Activated CD8-positive, alpha-beta memory T cell treated with anti-CD3 and anti-CD28 coated beads for 48 hours (primary cell): ENCODE measurements around the gene POLR3E.
"Not testable (repeated sequence)": the region's sequence is repeated elsewhere in the genome, so short reads cannot be mapped to it uniquely, and the experiment has no call there.

Experiments used
- DNase-seq, 3 experiments: peaks; one replicate each; pipeline ENCODE4 v3.0.0-alpha.2; 2020; ENCODE audit warnings: low read depth in 2 of 3, low spot score in 2 of 3

POLR3E gene

DNA sequence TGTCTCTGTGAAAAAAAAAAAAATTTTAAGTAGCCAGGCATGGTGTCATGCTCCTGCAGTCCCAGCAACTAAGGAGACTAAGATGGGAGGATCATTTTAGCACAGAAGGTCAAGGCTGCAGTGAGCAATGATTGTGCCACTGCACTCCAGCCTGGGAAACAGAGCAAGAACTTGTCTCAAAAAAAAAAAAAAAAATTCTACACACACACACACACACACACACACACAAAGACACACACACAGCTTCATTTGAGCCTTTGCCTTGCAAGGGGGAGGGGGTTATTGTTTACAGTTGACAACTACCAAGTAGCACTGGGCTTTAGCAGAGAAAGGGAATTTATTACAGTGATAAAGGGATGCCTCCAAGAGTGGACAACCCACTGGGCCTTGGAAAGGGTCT, 4.9 kb upstream of the POLR3E start:
- DNase-seq = no peak

GRCh38 chr16:22293137-22294106, 3.8 kb upstream of the POLR3E start:
- no peak for DNase-seq

GRCh38 chr16:22296225-22297113, 740 bp upstream of the POLR3E start:
- DNase-seq = no peak

GRCh38 chr16:22297871-22298733, 893 bp downstream of the POLR3E start:
- DNase-seq = peak; percentile 43 to 69 (median 49)

DNA sequence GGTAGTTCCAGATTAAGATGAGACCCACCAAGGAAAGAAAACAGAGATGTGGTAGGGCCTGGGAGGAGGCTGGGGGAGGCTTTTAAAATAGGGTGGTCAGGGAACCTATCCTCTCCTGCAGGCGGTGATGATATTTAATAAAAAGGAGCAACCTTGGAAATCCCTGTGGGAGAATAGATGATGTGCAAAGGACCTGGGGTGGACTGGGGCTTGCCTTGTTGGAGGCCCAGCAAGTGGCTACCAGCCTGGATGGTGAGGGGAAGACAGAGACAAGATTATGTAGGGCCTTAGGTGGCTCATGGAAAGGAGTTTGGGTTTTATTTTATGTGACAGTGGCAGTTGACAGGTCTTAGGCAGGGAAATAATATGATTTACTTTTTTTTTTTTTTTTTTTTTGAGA, 1.8 kb downstream of the POLR3E start:
- DNase-seq = no peak

DNA sequence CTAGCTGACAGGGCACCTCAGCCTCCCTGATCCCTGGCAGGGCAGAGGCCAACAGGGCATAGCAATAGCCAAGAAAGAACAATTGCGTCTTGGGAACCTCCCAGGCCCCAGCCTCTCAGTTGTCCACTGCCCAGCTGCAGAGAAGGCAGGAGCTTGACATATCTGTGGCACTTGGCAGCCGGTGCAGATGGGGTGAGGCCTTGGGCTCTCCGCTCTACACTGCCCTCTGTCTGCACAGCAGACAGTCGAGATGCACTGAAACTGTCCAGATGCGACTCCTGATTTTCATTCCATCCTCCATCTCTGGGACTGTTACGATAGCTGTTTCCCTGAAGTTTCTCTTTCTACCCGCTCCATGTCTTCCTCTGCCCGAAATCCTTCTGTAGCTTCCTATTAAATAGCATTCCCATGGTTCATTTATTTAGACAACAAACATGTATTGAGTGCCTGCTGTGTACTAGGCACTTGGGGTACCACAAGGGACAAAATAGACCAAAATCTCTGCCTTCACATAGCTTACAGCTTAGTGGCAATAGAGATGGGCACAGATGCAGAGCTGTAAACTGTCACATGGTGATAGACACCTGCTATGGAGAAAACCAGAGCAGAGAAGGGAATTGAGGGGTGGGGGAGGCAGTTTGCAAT, 3.3 kb downstream of the POLR3E start:
- DNase-seq = no peak

GRCh38 chr16:22301423-22301822, 4.2 kb downstream of the POLR3E start:
- DNase-seq = not testable (repeated sequence)

GRCh38 chr16:22302776-22303363, 5.7 kb downstream of the POLR3E start:
- no peak for DNase-seq

DNA sequence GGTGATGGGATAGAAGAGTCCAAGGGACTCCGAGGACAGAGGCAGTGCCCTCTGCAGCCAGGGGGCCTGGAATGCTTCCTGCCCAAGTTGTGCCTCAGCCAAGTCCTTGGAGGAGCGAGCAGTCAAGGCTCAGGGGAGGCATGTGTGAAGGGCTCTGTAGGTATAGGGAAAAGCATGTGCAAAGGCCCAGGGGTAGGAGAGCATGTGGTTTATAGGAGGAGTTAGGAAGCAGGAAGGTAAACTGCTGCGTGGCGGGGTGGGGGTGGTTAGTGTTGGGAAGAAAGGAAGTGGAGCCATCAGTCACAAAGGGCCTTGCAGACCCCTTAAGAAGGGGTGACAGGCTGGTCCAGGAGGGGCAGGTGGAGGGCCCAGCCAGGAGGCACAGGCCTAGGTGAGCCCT, 7.2 kb downstream of the POLR3E start:
- DNase-seq = no peak

- no peak for DNase-seq
Measured at GRCh38 chr16:22306788-22307187, 9.6 kb downstream of the POLR3E start.

GRCh38 chr16:22307838-22308237, 10.6 kb downstream of the POLR3E start:
- no peak for DNase-seq

- no peak for DNase-seq
Measured at GRCh38 chr16:22308824-22309520, 11.8 kb downstream of the POLR3E start.

DNA sequence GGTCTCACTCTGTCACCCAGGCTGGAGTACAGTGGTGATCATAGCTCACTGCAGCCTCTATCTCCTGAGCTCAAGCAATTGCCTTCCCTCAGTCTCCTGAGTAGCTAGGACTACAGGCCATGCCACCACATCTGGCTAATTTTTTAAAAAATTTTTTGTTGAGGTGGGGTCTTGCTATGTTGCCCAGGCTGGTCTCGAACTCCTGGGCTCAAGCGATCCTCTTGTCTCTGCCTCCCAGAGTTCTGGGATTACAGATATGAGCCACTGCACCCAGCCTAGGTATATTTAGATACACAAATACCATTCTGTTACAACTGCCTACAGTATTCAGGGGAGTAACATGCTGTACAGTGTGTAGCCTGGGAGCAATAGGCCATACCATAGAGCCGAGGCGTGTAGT, 14.3 kb downstream of the POLR3E start:
- no peak for DNase-seq

DNA sequence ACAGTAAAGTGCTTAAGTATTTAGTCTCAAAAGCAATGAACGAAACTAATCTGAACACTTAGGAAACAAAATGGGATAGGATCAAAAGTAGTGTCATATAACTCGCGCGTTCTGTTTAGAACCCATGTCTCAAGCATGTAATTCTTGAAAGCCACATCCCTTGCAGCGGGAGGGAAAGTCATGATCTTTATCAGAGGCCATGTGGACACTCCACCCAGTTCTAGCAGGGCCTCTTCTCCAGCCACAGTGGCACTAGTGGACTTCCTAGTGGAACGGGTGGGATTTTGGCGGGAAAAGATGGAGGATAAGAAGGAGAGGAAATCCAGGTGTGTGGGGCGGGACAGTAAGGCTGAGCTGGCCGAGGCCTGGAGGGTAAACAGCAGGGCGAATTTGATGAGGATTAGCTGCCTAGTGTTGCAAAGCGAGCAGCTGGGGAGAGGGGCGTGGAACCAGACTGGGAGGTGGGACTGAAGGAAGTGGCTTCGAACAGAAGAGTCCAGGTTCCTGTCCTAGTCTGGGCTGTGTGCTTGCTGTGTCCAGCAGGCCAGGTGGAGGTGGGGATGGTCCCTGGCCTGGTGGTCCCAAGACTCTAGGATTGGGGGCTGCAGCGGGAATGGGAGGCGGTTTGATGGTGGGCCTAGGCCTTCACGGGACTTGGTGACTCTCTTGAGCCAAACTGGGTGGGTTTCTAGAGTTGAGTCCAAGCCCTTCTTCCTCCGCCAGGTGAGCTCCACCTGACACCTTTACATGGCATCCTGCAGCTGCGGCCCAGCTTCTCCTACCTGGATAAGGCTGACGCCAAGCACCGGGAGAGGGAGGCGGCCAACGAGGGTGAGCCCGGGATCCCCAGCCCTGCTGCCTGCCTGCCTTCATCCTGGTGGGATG, 15.9 kb downstream of the POLR3E start:
- no peak for DNase-seq

DNA sequence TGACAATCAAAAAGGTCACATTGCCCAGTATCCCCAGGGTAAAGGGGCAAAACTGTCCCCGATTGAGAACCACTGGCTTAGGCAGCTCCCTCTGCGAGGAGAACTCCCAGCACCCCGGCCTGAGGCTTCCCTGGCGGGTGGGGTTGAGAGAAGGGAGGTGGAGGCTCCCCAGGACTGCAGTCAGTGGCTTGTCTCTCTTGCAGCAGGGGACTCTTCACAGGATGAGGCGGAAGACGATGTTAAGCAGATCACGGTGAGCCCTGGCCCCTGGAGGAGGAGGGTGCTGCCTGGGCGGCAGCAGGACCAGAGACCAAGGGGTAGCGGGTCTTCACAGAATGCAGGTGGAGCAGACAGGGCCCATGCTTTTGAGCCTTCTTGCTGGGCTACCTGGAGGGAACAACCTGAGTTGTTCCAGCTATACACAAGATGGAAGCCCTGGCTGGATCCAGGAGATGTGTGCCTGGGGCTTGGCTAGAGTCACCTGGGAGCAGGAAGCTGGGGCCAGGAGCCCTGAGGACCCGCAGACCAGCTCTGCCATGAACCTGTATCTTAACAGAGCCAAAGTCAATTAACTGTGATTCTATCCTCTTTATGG, 16.8 kb downstream of the POLR3E start:
- DNase-seq = no peak

DNA sequence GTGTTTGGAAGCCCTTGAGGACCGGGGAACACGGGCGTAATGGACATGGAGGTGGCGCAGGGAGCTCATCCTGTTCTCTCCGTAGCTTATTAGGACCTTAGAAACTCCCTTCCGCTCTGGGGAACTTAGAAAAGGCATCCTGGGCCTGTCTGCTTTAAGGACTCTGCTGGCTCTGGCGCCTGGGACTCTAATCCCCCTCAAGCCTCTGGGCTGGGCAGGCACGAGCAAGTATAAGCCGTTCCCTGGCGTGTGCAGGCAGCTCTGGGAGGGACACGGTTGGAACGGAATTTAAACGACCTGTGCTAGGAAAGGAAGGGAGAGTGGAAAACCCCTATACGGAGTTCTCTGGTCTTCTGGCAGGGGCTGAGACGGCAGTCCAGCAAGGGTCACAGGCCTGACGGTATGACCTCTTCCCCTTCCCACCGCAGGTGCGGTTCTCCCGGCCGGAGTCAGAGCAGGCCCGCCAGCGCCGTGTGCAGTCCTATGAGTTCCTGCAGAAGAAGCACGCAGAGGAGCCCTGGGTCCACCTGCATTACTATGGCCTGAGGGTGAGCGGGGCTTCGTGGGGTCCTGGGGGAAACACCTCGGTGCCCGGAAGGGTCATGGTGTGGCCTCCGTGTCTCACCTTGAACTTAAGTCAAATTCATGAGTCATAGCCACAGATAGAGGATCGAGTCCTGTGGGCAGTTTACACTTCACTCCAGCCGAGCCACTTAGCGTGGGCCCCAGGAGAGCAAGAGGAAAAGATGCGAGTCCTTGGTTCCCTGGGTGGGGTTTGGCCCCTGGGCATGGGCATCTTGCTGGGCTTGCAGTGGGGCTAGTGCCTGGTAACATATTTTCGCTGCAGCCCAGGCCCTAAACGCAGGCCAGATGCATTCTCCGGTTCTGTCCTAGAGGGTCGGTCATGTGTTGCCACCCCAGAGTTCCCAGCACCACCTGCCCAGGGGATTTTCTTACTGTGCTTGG, 17.7 kb downstream of the POLR3E start:
- DNase-seq = no peak

DNA sequence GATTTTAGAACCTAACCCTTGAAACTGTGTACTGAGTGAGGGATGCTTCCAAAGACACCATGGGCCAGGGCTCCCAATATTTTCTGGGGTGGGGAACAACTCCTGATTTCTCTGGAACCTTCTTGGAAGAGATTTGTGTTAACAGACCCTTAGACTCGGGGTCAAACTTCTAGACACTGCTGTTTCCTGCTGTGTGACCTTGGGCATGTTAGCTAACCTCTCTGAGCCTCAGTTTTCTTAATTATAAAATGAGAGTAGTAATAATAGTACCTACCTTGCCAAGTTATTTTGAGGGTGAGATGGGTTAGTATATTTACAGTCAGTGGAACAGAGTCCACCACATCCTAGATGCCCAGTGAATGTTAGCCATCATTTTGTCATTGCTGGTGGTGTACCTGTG, 18.8 kb downstream of the POLR3E start:
- DNase-seq = no peak
